Measurements from ENCODE around the gene DNAJC6.

DNA sequence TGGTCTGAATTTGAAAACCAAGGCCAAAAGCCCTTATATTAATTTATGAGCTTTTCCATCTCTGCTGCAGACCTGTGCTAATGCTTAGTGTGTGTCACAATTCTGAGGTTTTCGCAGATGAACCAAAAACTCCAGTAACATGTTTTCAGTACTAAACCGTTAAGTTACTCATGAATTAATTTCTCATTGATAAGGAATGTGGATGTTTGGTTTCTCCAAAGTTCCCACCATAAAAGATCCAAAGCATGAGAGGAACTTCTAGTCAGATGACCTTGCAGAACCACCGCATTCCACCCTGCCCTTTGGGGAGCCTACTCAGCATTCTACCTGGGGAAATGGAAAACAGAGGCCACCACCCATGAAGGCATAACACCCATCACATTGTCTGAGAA is 103.6 kb downstream of the DNAJC6 start:
- TF ChIP-seq, protein P1, sequence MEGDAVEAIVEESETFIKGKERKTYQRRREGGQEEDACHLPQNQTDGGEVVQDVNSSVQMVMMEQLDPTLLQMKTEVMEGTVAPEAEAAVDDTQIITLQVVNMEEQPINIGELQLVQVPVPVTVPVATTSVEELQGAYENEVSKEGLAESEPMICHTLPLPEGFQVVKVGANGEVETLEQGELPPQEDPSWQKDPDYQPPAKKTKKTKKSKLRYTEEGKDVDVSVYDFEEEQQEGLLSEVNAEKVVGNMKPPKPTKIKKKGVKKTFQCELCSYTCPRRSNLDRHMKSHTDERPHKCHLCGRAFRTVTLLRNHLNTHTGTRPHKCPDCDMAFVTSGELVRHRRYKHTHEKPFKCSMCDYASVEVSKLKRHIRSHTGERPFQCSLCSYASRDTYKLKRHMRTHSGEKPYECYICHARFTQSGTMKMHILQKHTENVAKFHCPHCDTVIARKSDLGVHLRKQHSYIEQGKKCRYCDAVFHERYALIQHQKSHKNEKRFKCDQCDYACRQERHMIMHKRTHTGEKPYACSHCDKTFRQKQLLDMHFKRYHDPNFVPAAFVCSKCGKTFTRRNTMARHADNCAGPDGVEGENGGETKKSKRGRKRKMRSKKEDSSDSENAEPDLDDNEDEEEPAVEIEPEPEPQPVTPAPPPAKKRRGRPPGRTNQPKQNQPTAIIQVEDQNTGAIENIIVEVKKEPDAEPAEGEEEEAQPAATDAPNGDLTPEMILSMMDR (IDR thresholded peaks at IDR 0.05) = no peak
- no peak for TF ChIP-seq POLR2A (IDR thresholded peaks at IDR 0.05)
